GDM1 (cell line): Measurements from ENCODE around the gene FAM200A.
"Not testable (repeated sequence)": the region's sequence is repeated elsewhere in the genome, so short reads cannot be mapped to it uniquely, and the experiment has no call there.

Experiments used
- DNase-seq: peaks from one replicate; lab custom pipeline; 2025; lab: John Stamatoyannopoulos, UW

The FAM200A gene

GRCh38 chr7:99559175-99559915 is 7.4 kb upstream of the FAM200A start:
- no peak for DNase-seq

GRCh38 chr7:99558306-99559174 is 6.6 kb upstream of the FAM200A start, which contains the start of gene ZNF655:
ZNF655 (plus strand) TSS chr7:99558642; CDS start chr7:99560560, 1,918 bp downstream.
- DNase-seq = peak; percentile 58

DNA sequence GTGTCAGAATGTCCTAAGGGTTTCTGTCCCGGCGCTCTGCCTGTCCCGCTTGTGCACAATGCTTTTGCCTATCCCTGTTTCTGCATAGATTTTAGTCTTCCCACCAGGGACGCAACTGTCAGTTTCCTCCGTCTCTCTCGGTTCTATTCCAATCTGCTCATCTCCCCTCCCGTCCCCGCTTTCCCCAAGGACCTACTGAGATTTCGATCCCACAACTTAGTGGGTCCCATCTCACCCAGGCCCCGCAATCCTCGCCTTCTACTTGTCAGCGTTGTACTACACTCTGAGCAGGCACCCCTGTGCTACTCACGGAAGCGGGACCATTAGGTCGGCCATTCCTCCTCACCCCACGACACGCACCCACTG is 6.0 kb upstream of the FAM200A start:
- no peak for DNase-seq

DNA sequence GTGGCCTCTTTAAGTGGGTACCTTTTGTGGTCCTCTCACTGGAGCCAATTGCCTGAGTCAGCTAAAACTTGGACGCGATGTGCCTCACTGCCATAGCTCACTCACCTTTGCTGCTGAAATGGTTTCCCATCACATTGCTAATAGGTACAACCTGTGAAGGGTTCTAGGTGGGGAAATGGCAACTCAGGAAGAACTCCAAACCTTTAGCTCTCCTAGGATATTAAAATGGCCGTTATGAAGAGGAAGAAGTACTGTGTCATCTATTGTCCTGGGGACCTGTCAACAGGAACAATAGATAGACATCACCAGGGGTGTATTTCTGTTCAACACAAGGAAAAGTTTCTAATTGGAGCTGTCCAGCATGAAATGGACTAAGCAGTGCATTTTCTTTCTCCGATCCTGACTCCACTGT is 5.3 kb upstream of the FAM200A start:
- no peak for DNase-seq

DNA sequence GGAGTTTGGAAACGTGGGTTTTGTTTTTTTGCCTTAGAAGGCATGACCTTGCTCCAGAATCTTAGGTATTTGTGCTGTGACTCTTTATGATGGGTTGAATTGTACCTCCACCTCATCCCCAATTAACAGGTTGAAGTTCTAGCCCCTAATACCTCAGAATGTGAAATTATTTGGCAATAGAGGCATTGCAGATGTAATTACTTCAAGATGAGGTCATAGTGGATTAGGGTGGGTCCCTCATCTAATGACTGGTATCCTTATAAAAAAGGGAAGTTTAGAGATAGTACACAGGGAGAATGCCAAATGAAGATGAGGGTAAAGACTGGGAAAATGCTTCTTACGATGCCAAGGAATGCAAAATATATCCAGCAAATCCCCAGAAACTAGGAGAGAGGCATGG is 3.0 kb upstream of the FAM200A start:
- no peak for DNase-seq

DNA sequence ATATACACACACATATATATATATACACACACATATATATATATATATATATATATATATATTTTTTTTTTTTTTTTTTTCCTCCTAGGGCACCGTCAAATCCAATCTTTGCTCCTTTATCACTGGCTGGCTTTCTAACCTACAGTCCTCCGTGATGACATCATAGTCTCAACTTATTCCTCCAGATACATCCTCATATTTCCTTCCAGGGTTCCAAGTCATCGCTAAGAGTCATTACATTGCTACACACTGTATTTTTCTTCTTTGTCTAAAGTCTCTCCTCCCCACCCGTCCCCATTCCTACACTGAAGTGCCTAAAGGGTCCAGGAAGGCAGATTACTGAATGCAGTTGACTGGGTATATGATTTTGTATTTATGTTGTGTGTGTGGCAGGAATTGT is 1.1 kb upstream of the FAM200A start:
- DNase-seq = no peak

- DNase-seq = no peak
These were observed 580 bp downstream of the FAM200A start for GRCh38 chr7:99551334-99551733.

DNA sequence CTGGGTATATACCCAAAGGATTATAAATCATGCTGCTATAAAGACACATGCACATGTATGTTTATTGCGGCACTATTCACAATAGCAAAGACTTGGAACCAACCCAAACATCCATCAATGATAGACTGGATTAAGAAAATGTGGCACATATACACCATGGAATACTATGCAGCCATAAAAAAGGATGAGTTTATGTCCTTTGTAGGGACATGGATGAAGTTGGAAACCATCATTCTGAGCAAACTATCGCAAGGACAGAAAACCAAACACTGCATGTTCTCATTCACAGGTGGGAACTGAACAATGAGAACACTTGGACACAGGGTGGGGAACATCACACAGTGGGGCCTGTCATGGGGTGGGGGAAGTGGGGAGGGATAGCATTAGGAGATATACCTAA is 2.4 kb downstream of the FAM200A start:
- not testable (repeated sequence) for DNase-seq

DNA sequence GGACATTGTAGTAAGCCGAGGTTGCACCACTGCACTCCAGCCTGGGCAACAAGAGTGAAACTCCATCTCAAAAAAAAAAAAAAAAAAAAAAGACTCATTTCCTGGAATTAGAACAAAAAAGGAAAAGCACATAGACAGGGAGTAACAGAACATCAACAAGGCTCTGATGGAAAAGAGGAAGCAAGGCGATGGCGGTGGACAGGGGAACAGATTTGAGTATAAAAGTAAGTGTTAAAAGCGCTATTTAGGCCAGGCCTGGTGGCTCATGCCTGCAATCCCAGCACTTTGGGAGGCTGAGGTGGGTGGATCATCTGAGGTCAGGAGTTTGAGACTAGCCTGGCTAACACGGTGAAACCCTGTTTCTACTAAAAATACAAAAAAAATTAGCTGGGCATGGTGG is 6.6 kb downstream of the FAM200A start:
- not testable (repeated sequence) for DNase-seq

GRCh38 chr7:99543916-99544315 is 8.0 kb downstream of the FAM200A start:
- no peak for DNase-seq

- no peak for DNase-seq
These were observed 8.7 kb downstream of the FAM200A start for GRCh38 chr7:99543081-99543671.

GRCh38 chr7:99541212-99541611 is 10.7 kb downstream of the FAM200A start:
- DNase-seq = no peak

DNA sequence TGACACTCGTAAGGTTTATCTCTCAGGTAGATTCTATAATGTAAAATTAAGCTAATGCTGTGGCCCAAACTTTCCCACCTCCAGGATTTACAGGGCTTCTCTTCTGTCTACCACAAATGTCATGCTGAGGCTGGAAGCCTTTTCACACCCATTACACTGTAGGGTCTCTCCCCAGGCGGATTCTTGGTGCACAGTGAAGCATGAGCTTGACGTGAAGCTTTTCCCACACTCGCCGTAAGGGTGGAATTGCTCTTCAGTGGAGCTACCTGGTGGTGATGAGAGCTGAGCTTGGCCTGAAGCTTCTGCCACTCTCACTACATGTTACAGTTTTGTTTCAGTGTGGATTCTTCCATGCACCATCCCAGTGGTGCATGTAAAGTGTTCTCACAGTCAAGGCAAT is 11.4 kb downstream of the FAM200A start:
- DNase-seq = no peak

GRCh38 chr7:99539213-99539811 is 12.6 kb downstream of the FAM200A start:
- no peak for DNase-seq

DNA sequence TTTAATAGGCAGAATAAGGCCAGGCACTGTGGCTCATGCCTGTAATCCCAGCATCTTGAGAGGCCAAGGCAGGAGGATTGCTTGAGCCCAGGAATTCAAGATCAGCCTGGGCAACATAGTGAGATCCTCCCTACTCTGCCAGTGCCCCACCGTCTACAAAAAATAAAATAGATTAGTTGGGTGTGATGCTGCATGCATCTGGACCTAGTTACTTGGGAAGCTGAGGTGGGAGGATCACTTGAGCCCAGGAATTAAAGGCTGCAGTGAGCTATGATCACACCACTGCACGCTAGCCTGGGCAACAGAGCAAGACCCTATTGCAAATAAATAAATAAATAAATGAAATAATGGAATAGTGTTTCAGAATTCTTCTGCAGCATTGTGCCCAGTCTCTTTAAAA is 16.2 kb downstream of the FAM200A start:
- no peak for DNase-seq

GRCh38 chr7:99531354-99531765 is 20.6 kb downstream of the FAM200A start:
- DNase-seq = no peak

GRCh38 chr7:99525713-99526440 is 26.0 kb downstream of the FAM200A start:
- peak; percentile 5 for DNase-seq

GRCh38 chr7:99521399-99521798 is 30.5 kb downstream of the FAM200A start:
- no peak for DNase-seq

- no peak for DNase-seq
These were observed 37.9 kb downstream of the FAM200A start for GRCh38 chr7:99514050-99514449.

- DNase-seq = no peak
These were observed 46.6 kb downstream of the FAM200A start for GRCh38 chr7:99505324-99505662.

DNA sequence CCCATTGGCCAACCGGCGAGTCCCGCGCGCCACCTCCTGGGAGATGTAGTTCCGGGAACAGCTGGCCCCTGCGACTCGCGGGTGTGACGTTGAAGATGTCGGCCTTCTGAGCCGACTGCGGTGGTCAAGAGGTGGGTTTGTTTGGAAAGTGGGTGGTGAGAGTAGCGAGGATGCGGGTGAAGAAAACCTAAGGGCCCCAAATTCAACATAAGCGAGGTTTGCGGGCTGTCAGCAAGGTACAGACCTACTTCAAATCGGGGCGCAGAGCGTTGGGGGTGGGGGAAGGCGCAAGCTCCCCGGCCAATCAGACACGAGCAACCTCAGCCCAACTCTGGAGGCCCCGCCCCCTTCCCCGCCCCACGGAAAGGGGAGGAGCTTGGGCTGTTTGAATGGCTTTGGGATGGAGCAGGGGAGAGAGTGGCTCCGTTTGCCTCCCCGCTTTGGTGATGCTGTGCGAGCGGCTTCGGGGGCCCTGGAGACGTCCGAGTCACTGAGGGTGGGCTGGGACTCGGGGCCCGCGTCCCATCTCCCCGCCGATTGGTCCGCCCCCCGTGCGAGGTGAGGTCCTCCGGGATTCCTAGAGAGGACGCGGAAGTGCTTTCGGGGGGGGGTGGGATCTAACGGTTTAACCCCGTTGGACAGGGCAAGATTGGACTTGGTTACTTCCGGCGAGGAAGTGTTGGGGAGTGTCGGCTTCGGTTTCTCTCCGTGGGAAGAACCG is 47.2 kb downstream of the FAM200A start, which contains the start of gene ZKSCAN5:
Gene ZKSCAN5 (plus strand): TSS at position 60 of the 721 bp plus-strand sequence. CDS start 1,383 bp downstream, outside the sequence.
- DNase-seq = peak; percentile 90
